GM19452 (cell line): ENCODE measurements around the gene PEX7.
A peak's percentile ranks its signal among the peaks of the same experiment; 100 is the strongest.
"Not testable (repeated sequence)": the region's sequence is repeated elsewhere in the genome, so short reads cannot be mapped to it uniquely, and the experiment has no call there.

ENCODE experiments used
- ATAC-seq: cut with Tn5 transposase; IDR thresholded peaks from one replicate; pipeline ENCODE4 v1.9.1; 2021; ENCODE audit not compliant: unreplicated experiment

PEX7 gene

GRCh38 chr6:136790411-136791295, 31.7 kb upstream of the PEX7 start:
- ATAC-seq: no peak

GRCh38 chr6:136791296-136792094, 30.9 kb upstream of the PEX7 start:
- ATAC-seq: peak; percentile 25

GRCh38 chr6:136792095-136792409, 30.3 kb upstream of the PEX7 start:
- ATAC-seq: no peak

- ATAC-seq: peak; percentile 61
Observed at GRCh38 chr6:136792410-136793262, 29.8 kb upstream of the PEX7 start, which contains the start of gene MAP3K5. Gene MAP3K5 (minus strand): TSS chr6:136792477. CDS start chr6:136792157, 320 bp downstream.

GRCh38 chr6:136793363-136793762, 29.0 kb upstream of the PEX7 start:
- ATAC-seq: no peak

GRCh38 chr6:136795386-136795785, 27.0 kb upstream of the PEX7 start:
- no peak for ATAC-seq

GRCh38 chr6:136795996-136796395, 26.4 kb upstream of the PEX7 start:
- ATAC-seq: no peak

GRCh38 chr6:136798044-136798443, 24.3 kb upstream of the PEX7 start:
- ATAC-seq: no peak

- no peak for ATAC-seq
Observed at GRCh38 chr6:136801581-136801980, 20.8 kb upstream of the PEX7 start.

GRCh38 chr6:136803608-136804007, 18.8 kb upstream of the PEX7 start:
- no peak for ATAC-seq

GRCh38 chr6:136809091-136809860, 13.1 kb upstream of the PEX7 start:
- ATAC-seq: no peak

- no peak for ATAC-seq
Observed at GRCh38 chr6:136811272-136811671, 11.1 kb upstream of the PEX7 start.

- ATAC-seq: no peak
Observed at GRCh38 chr6:136812174-136812573, 10.2 kb upstream of the PEX7 start.

- ATAC-seq: not testable (repeated sequence)
Observed at GRCh38 chr6:136815608-136816007, 6.8 kb upstream of the PEX7 start.

- no peak for ATAC-seq
Observed at GRCh38 chr6:136816656-136817055, 5.7 kb upstream of the PEX7 start.

GRCh38 chr6:136820561-136820960, 1.8 kb upstream of the PEX7 start:
- no peak for ATAC-seq

GRCh38 chr6:136822046-136822375, 381 bp upstream of the PEX7 start:
- peak; percentile 3 for ATAC-seq

GRCh38 chr6:136823128-136823660, 802 bp downstream of the PEX7 start:
- no peak for ATAC-seq

GRCh38 chr6:136826216-136826615, 3.8 kb downstream of the PEX7 start:
- no peak for ATAC-seq

GRCh38 chr6:136831873-136832562, 9.6 kb downstream of the PEX7 start:
- no peak for ATAC-seq
